ENCODE results near the gene PPRC1.

PPRC1 gene

GRCh38 chr10:102139281-102140110 is 6.7 kb downstream of the PPRC1 start:
- no peak for DNase-seq
- in situ Hi-C loops (cut with HindIII; ENCODE audit: low pct_ligation_motif_present, low pct_unique_long_range_greater_than_20kb, low sequenced_read_pairs) = no loop called here

DNA sequence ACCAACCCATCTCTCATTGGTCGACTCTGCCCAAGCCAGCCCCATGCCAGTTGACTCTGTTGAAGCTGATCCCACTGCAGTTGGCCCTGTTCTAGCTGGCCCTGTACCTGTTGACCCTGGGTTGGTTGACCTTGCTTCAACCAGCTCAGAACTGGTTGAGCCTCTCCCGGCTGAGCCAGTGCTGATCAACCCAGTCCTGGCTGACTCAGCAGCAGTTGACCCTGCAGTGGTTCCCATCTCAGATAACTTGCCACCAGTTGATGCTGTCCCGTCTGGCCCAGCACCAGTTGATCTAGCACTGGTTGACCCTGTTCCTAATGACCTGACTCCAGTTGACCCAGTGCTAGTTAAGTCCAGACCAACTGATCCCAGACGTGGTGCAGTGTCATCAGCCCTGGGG is 7.4 kb downstream of the PPRC1 start:
- in situ Hi-C loops (cut with HindIII; ENCODE audit: low pct_ligation_motif_present, low pct_unique_long_range_greater_than_20kb, low sequenced_read_pairs) = no loop called here

GRCh38 chr10:102140913-102141540 is 8.2 kb downstream of the PPRC1 start:
- in situ Hi-C loops (cut with HindIII; ENCODE audit: low pct_ligation_motif_present, low pct_unique_long_range_greater_than_20kb, low sequenced_read_pairs) = no loop called here
- DNase-seq = no peak

More for the DNA sequence above, 7.4 kb downstream of the PPRC1 start:
- DNase-seq = no peak

- no peak for DNase-seq
- in situ Hi-C loops (cut with HindIII; ENCODE audit: low pct_ligation_motif_present, low pct_unique_long_range_greater_than_20kb, low sequenced_read_pairs) = no loop called here
These were observed 8.8 kb downstream of the PPRC1 start for GRCh38 chr10:102141583-102142107.

DNA sequence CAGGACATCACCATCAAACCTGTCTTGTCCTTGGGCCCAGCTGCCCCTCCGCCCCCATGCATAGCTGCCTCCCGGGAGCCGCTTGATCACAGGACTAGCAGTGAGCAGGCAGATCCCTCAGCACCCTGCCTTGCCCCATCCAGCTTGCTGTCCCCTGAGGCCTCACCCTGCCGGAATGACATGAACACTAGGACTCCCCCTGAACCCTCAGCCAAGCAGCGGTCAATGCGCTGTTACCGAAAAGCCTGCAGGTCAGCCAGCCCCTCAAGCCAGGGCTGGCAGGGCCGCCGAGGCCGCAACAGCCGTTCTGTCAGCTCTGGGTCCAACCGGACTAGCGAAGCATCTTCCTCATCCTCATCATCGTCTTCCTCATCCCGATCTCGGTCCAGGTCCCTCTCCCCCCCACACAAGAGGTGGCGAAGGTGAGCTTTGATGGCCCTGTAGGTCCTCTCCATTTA is 14.2 kb downstream of the PPRC1 start:
- in situ Hi-C loops (cut with HindIII; ENCODE audit: low pct_ligation_motif_present, low pct_unique_long_range_greater_than_20kb, low sequenced_read_pairs) = no loop called here
- no peak for DNase-seq

DNA sequence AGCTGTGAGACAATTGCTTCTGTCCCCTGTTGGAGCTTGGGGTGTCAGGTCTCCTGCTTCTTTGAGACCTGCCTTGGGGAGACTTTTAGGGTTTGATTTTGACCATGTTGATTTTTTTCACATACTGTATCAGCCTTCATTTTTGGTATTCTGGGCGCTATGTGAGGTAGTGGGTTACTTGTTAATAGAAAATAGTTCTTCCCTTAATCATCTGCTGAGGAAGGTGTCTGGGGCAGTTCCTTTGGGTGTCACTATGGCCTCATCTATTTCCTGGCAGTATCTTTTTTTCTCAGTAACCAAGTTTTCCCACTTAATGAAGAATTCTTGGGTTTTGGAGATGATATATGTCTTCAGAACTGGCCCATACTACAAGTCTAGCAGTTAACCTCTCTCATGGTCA is 14.7 kb downstream of the PPRC1 start:
- DNase-seq = peak; percentile 50
- in situ Hi-C loops (cut with HindIII; ENCODE audit: low pct_ligation_motif_present, low pct_unique_long_range_greater_than_20kb, low sequenced_read_pairs) = no loop called here

DNA sequence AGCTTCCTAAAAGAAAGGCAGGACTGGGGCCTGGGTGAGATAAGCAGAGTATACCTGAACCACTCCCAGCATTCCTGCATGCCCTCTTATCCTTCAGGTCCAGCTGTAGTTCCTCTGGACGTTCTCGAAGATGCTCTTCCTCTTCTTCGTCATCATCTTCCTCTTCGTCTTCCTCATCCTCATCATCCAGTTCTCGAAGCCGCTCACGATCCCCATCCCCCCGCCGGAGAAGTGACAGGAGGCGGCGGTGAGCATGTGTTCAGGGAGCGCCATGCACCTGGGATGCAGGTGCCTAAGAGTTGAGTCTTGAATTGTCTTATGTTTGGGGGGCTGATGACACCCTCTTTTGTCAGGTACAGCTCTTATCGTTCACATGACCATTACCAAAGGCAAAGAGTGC is 15.4 kb downstream of the PPRC1 start:
- in situ Hi-C loops (cut with HindIII; ENCODE audit: low pct_ligation_motif_present, low pct_unique_long_range_greater_than_20kb, low sequenced_read_pairs) = no loop called here
- no peak for DNase-seq

DNA sequence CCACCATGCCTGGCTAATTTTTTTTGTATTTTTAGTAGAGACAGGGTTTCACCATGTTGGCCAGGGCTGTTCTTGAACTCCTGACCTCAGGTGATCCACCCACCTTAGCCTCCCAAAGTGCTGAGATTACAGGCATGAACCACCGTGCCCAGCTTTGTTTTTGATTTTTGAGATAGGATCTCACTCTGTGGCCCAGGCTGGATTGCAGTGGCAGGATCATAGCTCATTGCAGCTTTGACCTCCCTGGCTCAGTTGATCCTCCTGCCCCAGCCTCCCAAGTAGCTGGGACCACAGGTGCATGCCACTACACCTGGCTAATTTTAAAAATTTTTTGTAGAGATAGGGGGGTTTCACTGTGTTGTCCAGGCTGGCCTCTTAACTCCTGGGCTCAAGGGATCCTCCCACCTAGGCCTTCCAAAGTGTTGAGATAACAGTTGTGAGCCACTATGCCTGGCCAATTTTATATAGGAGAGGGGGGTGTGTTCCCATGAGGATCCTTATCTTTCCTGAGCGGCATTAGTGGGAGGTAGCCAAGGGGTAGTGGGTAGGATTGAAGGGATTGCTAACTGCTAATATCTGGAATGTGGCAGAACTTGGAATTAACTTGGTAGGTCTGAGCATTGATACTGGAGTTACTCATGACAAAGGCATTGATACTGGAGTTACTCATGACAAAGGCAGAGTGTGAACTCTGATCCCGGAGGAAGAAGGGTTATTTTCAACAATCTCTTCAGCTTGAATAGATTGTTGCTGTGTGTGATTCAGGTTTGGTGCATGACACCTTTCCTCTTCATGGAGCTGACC is 18.3 kb downstream of the PPRC1 start:
- DNase-seq = peak; percentile 80
- in situ Hi-C loops (cut with HindIII; ENCODE audit: low pct_ligation_motif_present, low pct_unique_long_range_greater_than_20kb, low sequenced_read_pairs) = no loop called here

DNA sequence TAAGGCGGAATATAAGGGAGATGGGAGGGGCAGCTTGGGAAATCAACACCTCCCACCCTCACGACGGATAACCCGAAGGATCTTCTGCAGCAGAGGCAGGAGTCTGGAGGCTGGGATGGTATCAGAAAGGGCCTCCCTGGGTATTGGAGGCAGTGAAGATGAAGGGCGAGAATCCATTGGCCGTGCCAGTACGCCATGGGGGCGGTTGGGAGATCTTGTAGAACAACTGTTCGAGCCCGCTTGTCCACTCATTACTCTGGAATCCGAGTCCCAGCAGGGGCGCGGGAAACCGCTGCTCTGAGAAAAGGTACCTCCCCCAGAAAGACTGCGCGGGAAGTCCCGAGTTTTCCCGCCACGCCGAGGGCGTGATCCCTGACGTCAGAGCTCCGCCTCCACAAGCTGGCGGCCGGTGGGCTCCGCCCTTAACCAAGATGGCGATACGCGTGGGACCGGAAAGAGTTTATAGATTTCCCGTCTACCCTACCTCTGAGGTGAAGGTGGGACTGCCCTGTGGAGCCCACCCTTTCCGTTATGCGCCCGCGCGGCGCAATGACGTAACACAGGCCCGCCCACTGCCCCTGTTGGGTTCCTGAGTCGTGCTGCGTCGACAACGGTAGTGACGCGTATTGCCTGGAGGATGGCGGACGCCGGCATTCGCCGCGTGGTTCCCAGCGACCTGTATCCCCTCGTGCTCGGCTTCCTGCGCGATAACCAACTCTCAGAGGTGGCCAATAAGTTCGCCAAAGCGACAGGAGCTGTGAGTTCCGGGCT is 19.1 kb downstream of the PPRC1 start, which contains the start of gene NOLC1:
TSS of gene NOLC1 (plus strand) at position 616 of the 771 bp plus-strand sequence. CDS start at position 638, 22 bp downstream.
- in situ Hi-C loops (cut with HindIII; ENCODE audit: low pct_ligation_motif_present, low pct_unique_long_range_greater_than_20kb, low sequenced_read_pairs) = no loop called here
- DNase-seq = peak; percentile 100

- in situ Hi-C loops (cut with HindIII; ENCODE audit: low pct_ligation_motif_present, low pct_unique_long_range_greater_than_20kb, low sequenced_read_pairs) = no loop called here
- DNase-seq = peak; percentile 41
These were observed 19.7 kb downstream of the PPRC1 start for GRCh38 chr10:102152545-102152890.

- peak; percentile 17 for DNase-seq
- in situ Hi-C loops (cut with HindIII; ENCODE audit: low pct_ligation_motif_present, low pct_unique_long_range_greater_than_20kb, low sequenced_read_pairs) = no loop called here
These were observed 20.3 kb downstream of the PPRC1 start for GRCh38 chr10:102153093-102153620.

GRCh38 chr10:102154466-102155116 is 21.8 kb downstream of the PPRC1 start:
- in situ Hi-C loops (cut with HindIII; ENCODE audit: low pct_ligation_motif_present, low pct_unique_long_range_greater_than_20kb, low sequenced_read_pairs) = no loop called here
- no peak for DNase-seq

DNA sequence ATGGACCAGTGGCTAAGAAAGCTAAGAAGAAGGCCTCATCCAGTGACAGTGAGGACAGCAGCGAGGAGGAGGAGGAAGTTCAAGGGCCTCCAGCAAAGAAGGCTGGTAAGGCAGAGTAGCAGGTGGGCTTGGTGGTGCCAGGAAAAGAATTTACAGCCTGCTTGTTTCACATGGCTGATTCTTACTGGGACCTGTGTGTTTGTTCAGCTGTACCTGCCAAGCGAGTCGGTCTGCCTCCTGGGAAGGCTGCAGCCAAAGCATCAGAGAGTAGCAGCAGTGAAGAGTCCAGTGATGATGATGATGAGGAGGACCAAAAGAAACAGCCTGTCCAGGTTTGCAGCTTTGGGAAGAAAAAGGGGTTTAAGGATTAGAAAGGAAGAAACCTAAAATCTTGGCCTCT is 24.4 kb downstream of the PPRC1 start:
- no peak for DNase-seq
- in situ Hi-C loops (cut with HindIII; ENCODE audit: low pct_ligation_motif_present, low pct_unique_long_range_greater_than_20kb, low sequenced_read_pairs) = no loop called here

DNA sequence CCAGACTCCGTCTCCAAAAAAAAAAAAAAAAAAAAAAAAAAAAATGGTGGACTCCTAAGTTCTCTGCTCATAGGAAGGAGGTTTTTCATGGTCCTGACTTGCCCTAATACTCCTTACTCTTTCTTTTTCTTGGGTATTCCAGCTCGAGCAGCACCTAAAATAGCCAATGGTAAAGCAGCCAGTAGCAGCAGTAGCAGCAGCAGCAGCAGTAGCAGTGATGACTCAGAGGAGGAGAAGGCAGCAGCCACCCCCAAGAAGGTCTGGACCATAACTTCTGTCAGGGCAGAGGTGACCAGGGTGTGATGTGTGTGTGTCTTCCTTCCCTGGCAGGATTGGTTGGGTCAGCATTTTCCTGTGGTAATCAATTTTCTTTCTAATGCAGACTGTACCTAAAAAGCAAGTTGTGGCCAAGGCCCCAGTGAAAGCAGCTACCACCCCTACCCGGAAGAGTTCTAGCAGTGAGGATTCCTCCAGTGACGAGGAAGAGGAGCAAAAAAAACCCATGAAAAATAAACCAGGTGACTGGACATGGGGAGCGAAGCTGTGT is 26.3 kb downstream of the PPRC1 start:
- in situ Hi-C loops (cut with HindIII; ENCODE audit: low pct_ligation_motif_present, low pct_unique_long_range_greater_than_20kb, low sequenced_read_pairs) = no loop called here
- DNase-seq = no peak

DNA sequence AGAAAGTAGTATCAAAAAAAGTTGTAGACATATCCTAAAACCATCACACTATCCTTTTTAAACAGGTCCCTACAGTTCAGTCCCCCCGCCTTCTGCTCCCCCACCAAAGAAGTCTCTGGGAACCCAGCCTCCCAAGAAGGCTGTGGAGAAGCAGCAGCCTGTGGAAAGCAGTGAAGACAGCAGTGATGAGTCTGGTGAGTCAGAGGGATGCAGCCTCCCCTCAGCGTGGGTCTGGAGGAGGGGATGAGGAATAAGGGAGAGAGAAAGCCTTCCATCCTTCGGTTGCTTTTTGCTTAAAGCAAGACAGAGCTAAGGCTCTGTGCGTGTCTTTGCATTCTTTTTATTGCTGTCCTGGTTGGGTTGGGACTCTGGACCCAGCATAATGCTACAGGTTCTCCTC is 27.0 kb downstream of the PPRC1 start:
- in situ Hi-C loops (cut with HindIII; ENCODE audit: low pct_ligation_motif_present, low pct_unique_long_range_greater_than_20kb, low sequenced_read_pairs) = no loop called here
- no peak for DNase-seq

- DNase-seq = no peak
- in situ Hi-C loops (cut with HindIII; ENCODE audit: low pct_ligation_motif_present, low pct_unique_long_range_greater_than_20kb, low sequenced_read_pairs) = no loop called here
These were observed 30.6 kb downstream of the PPRC1 start for GRCh38 chr10:102163342-102163989.

- DNase-seq = no peak
- in situ Hi-C loops (cut with HindIII; ENCODE audit: low pct_ligation_motif_present, low pct_unique_long_range_greater_than_20kb, low sequenced_read_pairs) = no loop called here
These were observed 35.0 kb downstream of the PPRC1 start for GRCh38 chr10:102167861-102168260.
